Medulla oblongata (tissue), 1 donor: ENCODE data around the gene CDK5R1.

Experiments
- DNase-seq: peaks from one replicate; pipeline ENCODE4 v3.0.0-alpha.2; 2015; ENCODE audit errors: extremely low spot score

Gene CDK5R1

GRCh38 chr17:32493571-32493970, 6.8 kb downstream of the CDK5R1 start:
- no peak for DNase-seq

- DNase-seq, result no peak
Measured at GRCh38 chr17:32493976-32494513, 7.3 kb downstream of the CDK5R1 start.

GRCh38 chr17:32494621-32495358, 8.0 kb downstream of the CDK5R1 start:
- no peak for DNase-seq

- DNase-seq, result no peak
Measured at GRCh38 chr17:32495359-32496231, 8.8 kb downstream of the CDK5R1 start.

- DNase-seq, result no peak
Measured at GRCh38 chr17:32496395-32497073, 9.7 kb downstream of the CDK5R1 start.

GRCh38 chr17:32497431-32498205, 10.8 kb downstream of the CDK5R1 start:
- no peak for DNase-seq

GRCh38 chr17:32498391-32498790, 11.6 kb downstream of the CDK5R1 start:
- no peak for DNase-seq

- no peak for DNase-seq
Measured at GRCh38 chr17:32502013-32502412, 15.2 kb downstream of the CDK5R1 start.

GRCh38 chr17:32502710-32503109, 15.9 kb downstream of the CDK5R1 start:
- DNase-seq, result no peak

GRCh38 chr17:32503251-32504165, 16.7 kb downstream of the CDK5R1 start:
- DNase-seq, result peak; percentile 77

GRCh38 chr17:32504166-32504990, 17.6 kb downstream of the CDK5R1 start:
- no peak for DNase-seq

- DNase-seq, result no peak
Measured at GRCh38 chr17:32508926-32509325, 22.1 kb downstream of the CDK5R1 start.

- DNase-seq, result no peak
Measured at GRCh38 chr17:32510466-32510865, 23.7 kb downstream of the CDK5R1 start.

GRCh38 chr17:32512328-32512727, 25.5 kb downstream of the CDK5R1 start:
- no peak for DNase-seq

- DNase-seq, result no peak
Measured at GRCh38 chr17:32513579-32513978, 26.8 kb downstream of the CDK5R1 start.

GRCh38 chr17:32514606-32515005, 27.8 kb downstream of the CDK5R1 start:
- no peak for DNase-seq

GRCh38 chr17:32515677-32516383, 29.0 kb downstream of the CDK5R1 start:
- DNase-seq, result no peak

GRCh38 chr17:32516450-32516849, 29.7 kb downstream of the CDK5R1 start:
- DNase-seq, result peak; percentile 11
